Stimulated activated CD8-positive, alpha-beta memory T cell treated with anti-CD3 and anti-CD28 coated beads, Interleukin-4, amount 100 ng/mL, for 24 hours (primary cell): ENCODE results near the gene SNED1.

Experiments
- DNase-seq: peaks from one replicate; pipeline ENCODE4 v3.0.0-alpha.2; 2020; ENCODE audit warnings: low read depth

Gene SNED1

GRCh38 chr2:241030333-241030680 lies 31.9 kb downstream of the SNED1 start:
- no peak for DNase-seq

GRCh38 chr2:241030883-241031282 lies 32.5 kb downstream of the SNED1 start:
- DNase-seq = no peak

GRCh38 chr2:241031436-241032165 lies 33.2 kb downstream of the SNED1 start:
- no peak for DNase-seq

- no peak for DNase-seq
Measured at GRCh38 chr2:241033336-241033987, 35.0 kb downstream of the SNED1 start.

GRCh38 chr2:241033994-241034393 lies 35.6 kb downstream of the SNED1 start:
- no peak for DNase-seq

- DNase-seq = no peak
Measured at GRCh38 chr2:241034490-241035141, 36.2 kb downstream of the SNED1 start.

- DNase-seq = no peak
Measured at GRCh38 chr2:241035142-241035817, 36.9 kb downstream of the SNED1 start.

GRCh38 chr2:241035818-241036396 lies 37.5 kb downstream of the SNED1 start:
- DNase-seq = no peak

GRCh38 chr2:241036397-241036963 lies 38.1 kb downstream of the SNED1 start:
- DNase-seq = peak; percentile 42

- no peak for DNase-seq
Measured at GRCh38 chr2:241036964-241037421, 38.6 kb downstream of the SNED1 start.

- no peak for DNase-seq
Measured at GRCh38 chr2:241037498-241037897, 39.1 kb downstream of the SNED1 start.

- DNase-seq = no peak
Measured at GRCh38 chr2:241038374-241039180, 40.2 kb downstream of the SNED1 start.

- DNase-seq = no peak
Measured at GRCh38 chr2:241039416-241039815, 41.0 kb downstream of the SNED1 start.

GRCh38 chr2:241040081-241040803 lies 41.8 kb downstream of the SNED1 start:
- DNase-seq = no peak

- DNase-seq = no peak
Measured at GRCh38 chr2:241041589-241042158, 43.3 kb downstream of the SNED1 start.

- DNase-seq = no peak
Measured at GRCh38 chr2:241043581-241043980, 45.2 kb downstream of the SNED1 start.

GRCh38 chr2:241047253-241048010 lies 49.0 kb downstream of the SNED1 start:
- no peak for DNase-seq

GRCh38 chr2:241048149-241048948 lies 49.9 kb downstream of the SNED1 start:
- DNase-seq = no peak
